ENCODE results near the gene ZW10. TPM values are rescaled to one million over a fixed set of nuclear protein-coding genes. Genes with fewer than 3 reads are reported as not detected.
A peak's percentile ranks its signal among the peaks of the same experiment; 100 is the strongest.
"Not testable (repeated sequence)": the region's sequence is repeated elsewhere in the genome, so short reads cannot be mapped to it uniquely, and the experiment has no call there.

ZW10 gene
- total RNA-seq, 2 donors from 2014 or later, result 4.4 to 5.7 TPM

GRCh38 chr11:113705871-113706655 is 67.4 kb downstream of the ZW10 start, which contains the start of gene TMPRSS5:
TSS of gene TMPRSS5 (minus strand) at chr11:113706308. CDS start at chr11:113706224, 84 bp downstream.
- Mint-ChIP-seq H3K4me3 (no peak within 1 kb of the TSS), H3K36me3 (ENCODE audit: low read depth) (peaks cover 3% of the 10 kb centered on the region), H3K27me3 (no peaks in the 10 kb centered on the region), H3K4me1 (no peaks in the 10 kb centered on the region), H3K27ac (no peak within 1 kb of the TSS)
- H3K9me3 ChIP-seq (ENCODE audit: control insufficient read depth, low read length, poor library complexity, severe bottlenecking), result no peaks in the 10 kb centered on the region
- ATAC-seq (no peak), DNase-seq (no peak)

GRCh38 chr11:113703551-113703950 is 69.9 kb downstream of the ZW10 start:
- H3K27ac Mint-ChIP-seq; H3K9me3 ChIP-seq (ENCODE audit: control insufficient read depth, low read length, poor library complexity, severe bottlenecking); H3K4me3 Mint-ChIP-seq; H3K36me3 Mint-ChIP-seq (ENCODE audit: low read depth); DNase-seq; H3K27me3 Mint-ChIP-seq; H3K4me1 Mint-ChIP-seq; ATAC-seq: not testable (repeated sequence)

DNA sequence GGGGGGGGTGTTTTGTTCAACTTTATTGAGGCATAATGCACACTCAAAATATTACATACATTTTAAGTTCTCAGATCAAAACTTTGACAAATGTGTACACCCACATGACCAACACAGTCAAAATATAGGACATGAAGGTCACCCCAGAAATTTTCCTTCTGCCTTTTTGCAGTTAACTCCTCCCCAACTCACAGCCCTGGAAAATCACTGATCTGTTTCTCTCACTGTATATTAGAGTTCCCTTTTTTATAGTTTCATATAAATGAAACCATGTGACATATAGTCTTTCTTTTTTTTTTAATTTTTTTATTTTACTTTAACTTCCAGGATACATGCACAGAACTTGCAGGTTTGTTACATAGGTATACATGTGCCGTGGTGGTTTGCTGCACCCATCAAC is 72.0 kb downstream of the ZW10 start:
- no peaks in the 10 kb centered on the region for H3K27me3 Mint-ChIP-seq
- no peak overlapping the region for H3K4me3 Mint-ChIP-seq
- H3K4me1 Mint-ChIP-seq, result no peaks in the 10 kb centered on the region
- ATAC-seq (no peak), DNase-seq (no peak)
- H3K9me3 ChIP-seq (ENCODE audit: control insufficient read depth, low read length, poor library complexity, severe bottlenecking), result no peaks in the 10 kb centered on the region
- H3K27ac Mint-ChIP-seq, result no peak overlapping the region
- H3K36me3 Mint-ChIP-seq (ENCODE audit: low read depth), result peaks cover 3% of the 10 kb centered on the region

DNA sequence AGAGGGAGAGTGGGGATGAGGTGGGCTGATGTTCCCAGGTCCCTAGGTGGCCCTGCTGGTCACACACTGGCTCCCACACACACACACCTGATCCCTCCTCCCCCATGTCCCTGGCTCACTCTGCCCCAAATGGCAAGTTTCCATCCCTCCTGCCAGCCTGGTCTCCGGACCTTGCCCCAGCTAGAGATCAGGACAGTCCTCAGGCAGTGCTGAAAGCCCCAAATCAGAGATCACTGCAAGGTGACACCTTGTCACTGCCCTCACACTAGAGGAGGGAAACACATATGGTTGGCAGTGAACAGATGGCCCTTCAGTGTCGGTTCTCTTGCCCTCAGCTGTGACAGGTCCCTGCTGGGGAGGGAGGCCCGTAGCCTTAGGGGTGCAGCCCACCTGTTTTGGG is 75.0 kb downstream of the ZW10 start:
- DNase-seq (no peak), ATAC-seq (no peak)
- no peak overlapping the region for H3K4me3 Mint-ChIP-seq
- peaks cover 3% of the 10 kb centered on the region for H3K36me3 Mint-ChIP-seq (ENCODE audit: low read depth)
- peaks cover 2% of the 10 kb centered on the region for H3K4me1 Mint-ChIP-seq
- no peaks in the 10 kb centered on the region for H3K9me3 ChIP-seq (ENCODE audit: control insufficient read depth, low read length, poor library complexity, severe bottlenecking)
- no peak overlapping the region for H3K27ac Mint-ChIP-seq
- H3K27me3 Mint-ChIP-seq, result no peaks in the 10 kb centered on the region

- peaks cover 3% of the 10 kb centered on the region for H3K36me3 Mint-ChIP-seq (ENCODE audit: low read depth)
- no peaks in the 10 kb centered on the region for H3K9me3 ChIP-seq (ENCODE audit: control insufficient read depth, low read length, poor library complexity, severe bottlenecking)
- no peak for ATAC-seq
Measured at GRCh38 chr11:113697756-113698407, 75.6 kb downstream of the ZW10 start.

GRCh38 chr11:113697111-113697510 is 76.4 kb downstream of the ZW10 start:
- H3K36me3 Mint-ChIP-seq (ENCODE audit: low read depth), result peaks cover 3% of the 10 kb centered on the region
- no peak overlapping the region for H3K4me3 Mint-ChIP-seq
- peaks cover 2% of the 10 kb centered on the region for H3K4me1 Mint-ChIP-seq
- DNase-seq (no peak), ATAC-seq (no peak)
- H3K27ac Mint-ChIP-seq, result no peak overlapping the region
- H3K9me3 ChIP-seq (ENCODE audit: control insufficient read depth, low read length, poor library complexity, severe bottlenecking), result no peaks in the 10 kb centered on the region
- no peaks in the 10 kb centered on the region for H3K27me3 Mint-ChIP-seq

More at GRCh38 chr11:113697756-113698407, 75.6 kb downstream of the ZW10 start:
- H3K27me3 Mint-ChIP-seq, result no peaks in the 10 kb centered on the region
- DNase-seq, result no peak
- no peak overlapping the region for H3K4me3 Mint-ChIP-seq
- no peak overlapping the region for H3K27ac Mint-ChIP-seq
- H3K4me1 Mint-ChIP-seq, result peaks cover 2% of the 10 kb centered on the region

- no peak for ATAC-seq
- no peaks in the 10 kb centered on the region for H3K27me3 Mint-ChIP-seq
- H3K4me3 Mint-ChIP-seq, result no peak overlapping the region
Measured at GRCh38 chr11:113695207-113695606, 78.3 kb downstream of the ZW10 start.

GRCh38 chr11:113694390-113694789 is 79.1 kb downstream of the ZW10 start:
- DNase-seq, result no peak
- no peaks in the 10 kb centered on the region for H3K27me3 Mint-ChIP-seq

More at GRCh38 chr11:113695207-113695606, 78.3 kb downstream of the ZW10 start:
- Mint-ChIP-seq H3K27ac (no peak overlapping the region), H3K4me1 (peaks cover 2% of the 10 kb centered on the region), H3K36me3 (ENCODE audit: low read depth) (peaks cover 3% of the 10 kb centered on the region)
- no peak for DNase-seq
- no peaks in the 10 kb centered on the region for H3K9me3 ChIP-seq (ENCODE audit: control insufficient read depth, low read length, poor library complexity, severe bottlenecking)

GRCh38 chr11:113693030-113693429 is 80.5 kb downstream of the ZW10 start:
- no peak overlapping the region for H3K4me3 Mint-ChIP-seq
- peaks cover 2% of the 10 kb centered on the region for H3K4me1 Mint-ChIP-seq
- no peaks in the 10 kb centered on the region for H3K9me3 ChIP-seq (ENCODE audit: control insufficient read depth, low read length, poor library complexity, severe bottlenecking)
- H3K27me3 Mint-ChIP-seq, result no peaks in the 10 kb centered on the region
- ATAC-seq (no peak), DNase-seq (no peak)
- H3K36me3 Mint-ChIP-seq (ENCODE audit: low read depth), result peaks cover 3% of the 10 kb centered on the region
- no peak overlapping the region for H3K27ac Mint-ChIP-seq

More at GRCh38 chr11:113694390-113694789, 79.1 kb downstream of the ZW10 start:
- H3K9me3 ChIP-seq (ENCODE audit: control insufficient read depth, low read length, poor library complexity, severe bottlenecking), result no peaks in the 10 kb centered on the region
- H3K4me1 Mint-ChIP-seq, result peaks cover 2% of the 10 kb centered on the region
- no peak for ATAC-seq
- H3K4me3 Mint-ChIP-seq, result no peak overlapping the region
- H3K27ac Mint-ChIP-seq, result no peak overlapping the region
- peaks cover 3% of the 10 kb centered on the region for H3K36me3 Mint-ChIP-seq (ENCODE audit: low read depth)

DNA sequence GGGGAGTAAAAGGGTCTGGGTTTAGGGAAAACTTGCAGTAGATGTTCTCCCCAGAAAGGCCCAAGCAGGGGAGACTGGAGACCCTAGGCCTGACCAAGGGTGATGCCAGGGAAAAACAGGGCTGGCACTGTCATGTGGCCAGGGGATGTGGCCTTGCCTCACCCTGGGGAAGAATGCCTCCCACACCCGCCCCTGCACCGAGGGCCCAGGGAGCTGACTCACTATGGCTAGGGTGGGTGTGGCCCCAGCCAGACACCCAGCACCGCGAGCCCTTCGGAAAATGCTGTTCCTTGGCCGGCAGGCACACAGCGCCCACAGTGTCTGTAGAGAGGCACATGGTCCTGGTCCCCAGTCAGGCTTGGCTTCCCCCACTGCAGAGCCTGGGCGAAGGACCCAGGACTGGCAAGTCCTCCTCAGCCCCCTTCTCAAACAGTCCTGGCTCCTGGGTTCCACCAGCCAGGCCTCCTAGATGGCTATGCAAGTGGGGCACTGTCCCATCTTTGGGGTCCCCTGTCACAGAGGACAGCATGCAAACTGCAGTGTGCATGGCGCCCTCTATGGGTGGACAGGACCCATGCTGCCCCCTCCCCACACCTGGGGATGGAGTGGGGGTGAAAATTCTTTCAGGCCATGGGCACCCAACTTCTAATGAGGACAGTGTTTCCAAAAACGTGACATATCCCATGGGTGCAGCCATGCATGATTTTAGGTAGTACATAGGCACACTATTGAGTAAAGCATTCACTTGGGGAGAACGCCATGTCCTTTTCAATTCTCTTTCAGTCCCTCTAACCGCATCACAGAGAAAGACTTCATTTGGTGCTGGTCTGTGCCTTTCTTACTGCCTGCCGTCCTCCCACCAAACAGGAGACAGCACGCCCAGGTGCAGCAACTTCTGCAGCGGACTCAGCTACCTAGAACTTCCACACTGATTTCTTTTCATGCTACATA is 82.6 kb downstream of the ZW10 start:
- peaks cover 2% of the 10 kb centered on the region for H3K4me1 Mint-ChIP-seq
- DNase-seq (no peak), ATAC-seq (no peak)
- H3K27ac Mint-ChIP-seq, result no peak overlapping the region
- H3K4me3 Mint-ChIP-seq, result no peak overlapping the region
- H3K36me3 Mint-ChIP-seq (ENCODE audit: low read depth), result peaks cover 5% of the 10 kb centered on the region
- no peaks in the 10 kb centered on the region for H3K9me3 ChIP-seq (ENCODE audit: control insufficient read depth, low read length, poor library complexity, severe bottlenecking)
- no peaks in the 10 kb centered on the region for H3K27me3 Mint-ChIP-seq

GRCh38 chr11:113689768-113690618 is 83.5 kb downstream of the ZW10 start:
- Mint-ChIP-seq H3K27ac (no peak overlapping the region), H3K27me3 (no peaks in the 10 kb centered on the region), H3K4me1 (no peaks in the 10 kb centered on the region), H3K36me3 (ENCODE audit: low read depth) (peaks cover 3% of the 10 kb centered on the region), H3K4me3 (no peak overlapping the region)
- DNase-seq (no peak), ATAC-seq (no peak)
- H3K9me3 ChIP-seq (ENCODE audit: control insufficient read depth, low read length, poor library complexity, severe bottlenecking), result no peaks in the 10 kb centered on the region

- Mint-ChIP-seq H3K27me3 (peaks cover 25% of the 10 kb centered on the region), H3K36me3 (ENCODE audit: low read depth) (peaks cover 3% of the 10 kb centered on the region), H3K27ac (peak overlapping the region; percentile 21), H3K4me3 (no peak overlapping the region), H3K4me1 (no peaks in the 10 kb centered on the region)
- ATAC-seq (no peak), DNase-seq (no peak)
- no peaks in the 10 kb centered on the region for H3K9me3 ChIP-seq (ENCODE audit: control insufficient read depth, low read length, poor library complexity, severe bottlenecking)
Measured at GRCh38 chr11:113685654-113686359, 87.7 kb downstream of the ZW10 start.

Data from T-helper 17 cell (primary cell).